Measurements from ENCODE around the gene VCP. TPM values are rescaled to one million over a fixed set of nuclear protein-coding genes. Genes with fewer than 3 reads are reported as not detected.

The VCP gene
- polyA plus RNA-seq, 1 donor, result 172 TPM

GRCh38 chr9:35014517-35014916 is 57.9 kb downstream of the VCP start:
- no peak for DNase-seq (ENCODE audit: low read depth)

- no peak for DNase-seq (ENCODE audit: low read depth)
These were observed 62.0 kb downstream of the VCP start for GRCh38 chr9:35010351-35010958.

Other genes with a start within 250 kb of the VCP start
- gene PHF24, start 114.3 kb downstream of the VCP start, polyA plus RNA-seq (ENCODE audit: insufficient read length), result 0.09 TPM
- gene DNAJB5, start 82.9 kb downstream of the VCP start, polyA plus RNA-seq (ENCODE audit: insufficient read length), result 61.6 TPM
- gene FANCG, start 7.3 kb upstream of the VCP start, polyA plus RNA-seq (ENCODE audit: insufficient read length), result 23.6 TPM
- gene PIGO, start 24.0 kb upstream of the VCP start, polyA plus RNA-seq (ENCODE audit: insufficient read length), result 11.2 TPM
- 66.4 TPM for gene STOML2, start 30.5 kb upstream of the VCP start, polyA plus RNA-seq (ENCODE audit: insufficient read length)
- gene ATOSB, start 43.2 kb upstream of the VCP start, polyA plus RNA-seq (ENCODE audit: insufficient read length), result 12.0 TPM
- gene UNC13B, start 89.4 kb upstream of the VCP start, polyA plus RNA-seq (ENCODE audit: insufficient read length), result 20.5 TPM

All from forelimb muscle (tissue), 1 donor.